HFFc6 (cell line): Measurements from ENCODE around the gene TOMM34. TPM values are rescaled to one million over a fixed set of nuclear protein-coding genes. Genes with fewer than 3 reads are reported as not detected.

Experiments used
- DNase-seq: peaks from one replicate; pipeline ENCODE4 v3.0.0-alpha.2; 2018
- H3K27ac Mint-ChIP-seq: 2 replicates; pipeline ENCODE4 v1.8.0; 2020; ENCODE audit warnings: mild to moderate bottlenecking, mixed read lengths
- H3K27me3 Mint-ChIP-seq: 2 replicates; pipeline ENCODE4 v1.8.0; 2021; ENCODE audit warnings: mild to moderate bottlenecking, moderate library complexity, mixed read lengths; ENCODE audit not compliant: insufficient read depth
- H3K36me3 Mint-ChIP-seq: 2 replicates; pipeline ENCODE4 v1.8.0; 2021; ENCODE audit warnings: low read depth, mixed read lengths
- H3K4me1 Mint-ChIP-seq: 2 replicates; pipeline ENCODE4 v1.8.0; 2020; ENCODE audit warnings: low read depth, mixed read lengths
- H3K4me3 Mint-ChIP-seq: 2 replicates; pipeline ENCODE4 v1.8.0; 2020; ENCODE audit warnings: mild to moderate bottlenecking, moderate library complexity, mixed read lengths
- H3K9me3 Mint-ChIP-seq: 2 replicates; pipeline ENCODE4 v1.8.0; 2020; ENCODE audit warnings: mild to moderate bottlenecking, mixed read lengths
- CTCF ChIP-seq: fragments of 200-600 bp; sonication (generic); IDR thresholded peaks from 2 replicates; pipeline ENCODE4 v1.5.0; 2021; ENCODE audit warnings: antibody characterized with exemption, mild to moderate bottlenecking
- long read RNA-seq: library from polyadenylated mRNA; unstranded; transcript quantifications from one replicate; pipeline ENCODE4 v2.0.0, GENCODE V29; 2019
- total RNA-seq, 6 experiments: library from RNA; stranded (reverse); fragmentation: NEBNext Ultra II Directional; extraction: Animal tissue kit (Norgen Biotek cat#: 25700); gene quantifications; 2 replicates in 1 of 6; 3 replicates in 5 of 6; pipeline ENCODE4 v1.2.3, GENCODE V29; 2021

The TOMM34 gene
- 10 to 100 TPM; 88.5 to 96.5 (median 93.0) TPM for total RNA-seq
- long read RNA-seq, transcript TOMM34-201 (7 exons, 2,062 nt): major isoform, 195 of 213 reads
- long read RNA-seq, partial matches to known transcripts: 10 of 213 reads
- long read RNA-seq, other reads (novel, unspliced or antisense): 8 of 213 reads

DNA sequence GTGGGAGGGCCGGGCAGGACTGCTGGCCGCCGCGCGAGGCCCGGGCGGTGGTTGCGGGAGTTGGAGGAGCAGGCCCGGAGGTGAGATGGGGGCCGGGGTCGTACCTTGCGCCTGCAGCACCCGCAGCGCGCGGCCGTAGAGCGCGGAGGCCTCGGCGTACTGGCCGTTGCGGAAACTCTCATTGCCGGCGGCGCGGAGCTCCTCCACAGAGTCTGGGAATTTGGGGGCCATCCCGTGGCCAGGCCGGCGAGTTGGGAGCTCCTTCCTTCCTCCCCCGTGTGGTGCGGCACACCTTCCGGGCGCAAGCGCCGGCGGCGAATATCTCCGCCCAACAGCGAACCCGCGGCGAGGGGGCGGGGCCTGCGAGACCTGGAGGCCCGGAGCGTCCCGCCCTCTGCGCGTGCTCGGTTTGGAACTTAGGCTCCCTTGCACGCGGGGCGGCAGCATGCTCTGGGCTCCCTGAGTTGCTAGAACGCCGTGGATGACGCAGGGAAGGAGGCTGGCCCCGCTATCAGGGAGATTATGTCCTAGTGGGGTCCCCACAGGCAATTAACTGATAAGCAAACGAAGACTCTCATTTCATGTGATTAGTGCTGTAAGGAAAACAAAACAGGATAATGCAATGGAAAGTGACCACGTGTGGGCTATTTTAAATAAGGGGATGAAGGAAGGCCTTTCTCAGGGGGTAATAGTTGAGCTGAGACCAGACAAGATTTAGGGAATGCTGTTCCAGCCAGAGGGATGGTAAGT, at the start of gene TOMM34:
TSS of gene TOMM34 (minus strand) at position 295 of the 750 bp plus-strand sequence. CDS start at position 231, 64 bp downstream.
- no peak for TF ChIP-seq CTCF
- Mint-ChIP-seq H3K9me3 (no peaks in the 10 kb centered on the region), H3K4me1 (peaks cover 54% of the 10 kb centered on the region), H3K27me3 (no peaks in the 10 kb centered on the region), H3K36me3 (peaks cover 22% of the 10 kb centered on the region), H3K27ac (peak within 1 kb of the TSS; percentile 90), H3K4me3 (peak within 1 kb of the TSS; percentile 93)
- DNase-seq: peak; percentile 86

DNA sequence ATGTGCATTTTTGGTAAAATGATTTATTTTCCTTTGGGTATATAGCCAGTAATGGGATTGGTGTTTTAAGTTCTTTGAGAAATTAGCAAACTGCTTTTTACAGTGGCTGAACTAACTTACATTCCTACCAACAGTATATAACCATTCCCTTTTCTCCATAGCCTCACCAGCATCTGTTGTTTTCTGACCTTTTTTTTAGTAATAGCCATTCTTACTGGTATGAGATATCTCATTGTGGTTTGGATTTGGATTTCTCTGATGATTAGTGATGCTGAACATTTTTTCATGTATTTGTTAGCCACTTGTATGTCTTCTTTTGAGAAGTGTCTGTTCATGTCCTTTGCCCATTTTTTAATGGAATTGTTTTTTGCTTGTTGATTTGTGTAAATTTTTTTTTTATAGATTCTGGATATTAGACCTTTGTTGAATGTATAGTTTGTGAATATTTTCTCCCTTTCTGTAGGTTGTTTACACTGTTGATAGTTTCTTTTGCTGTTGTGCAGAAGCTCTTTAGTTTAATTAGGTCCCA, 48.4 kb upstream of the TOMM34 start:
- TF ChIP-seq CTCF: no peak
- Mint-ChIP-seq H3K4me3 (no peak overlapping the region), H3K27me3 (no peaks in the 10 kb centered on the region; the same call in none of the 2 replicates), H3K27ac (peak overlapping the region; percentile 55; the same call in 1 of the 2 replicates), H3K4me1 (peaks cover 54% of the 10 kb centered on the region), H3K9me3 (no peaks in the 10 kb centered on the region), H3K36me3 (peaks cover 50% of the 10 kb centered on the region)
- peak; percentile 51 for DNase-seq

GRCh38 chr20:44997668-44998067, 37.5 kb upstream of the TOMM34 start:
- no peaks in the 10 kb centered on the region for H3K27me3 Mint-ChIP-seq
- DNase-seq: no peak
- peaks cover 14% of the 10 kb centered on the region for H3K4me1 Mint-ChIP-seq
- H3K4me3 Mint-ChIP-seq: no peak overlapping the region
- peaks cover 53% of the 10 kb centered on the region for H3K36me3 Mint-ChIP-seq
- no peak overlapping the region for H3K27ac Mint-ChIP-seq
- TF ChIP-seq CTCF: no peak
- H3K9me3 Mint-ChIP-seq: no peaks in the 10 kb centered on the region

- H3K9me3 Mint-ChIP-seq: no peaks in the 10 kb centered on the region
- no peak overlapping the region for H3K4me3 Mint-ChIP-seq
- H3K27ac Mint-ChIP-seq: no peak overlapping the region
- peaks cover 14% of the 10 kb centered on the region for H3K4me1 Mint-ChIP-seq
- peaks cover 53% of the 10 kb centered on the region for H3K36me3 Mint-ChIP-seq
- no peaks in the 10 kb centered on the region for H3K27me3 Mint-ChIP-seq
- DNase-seq: no peak
- no peak for TF ChIP-seq CTCF
Observed at GRCh38 chr20:44997171-44997570, 37.0 kb upstream of the TOMM34 start.

DNA sequence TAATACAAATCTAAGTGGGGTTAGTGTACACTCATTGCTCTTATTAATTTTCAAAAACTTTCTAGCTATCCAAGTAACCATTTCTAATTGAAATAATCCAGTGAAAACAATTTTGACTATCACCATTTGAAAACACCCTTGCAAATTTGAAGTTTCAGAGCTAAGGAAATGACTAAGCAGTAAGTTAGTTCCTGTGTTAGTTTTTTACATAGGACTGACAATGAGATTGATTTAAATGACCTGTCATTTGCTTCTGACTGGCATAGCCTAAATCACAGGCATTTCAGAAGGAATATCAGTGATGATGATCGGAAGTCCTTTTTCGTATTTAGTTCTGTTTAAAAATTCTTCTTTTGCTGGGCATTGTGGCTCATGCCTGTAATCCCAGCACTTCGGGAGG, 33.1 kb upstream of the TOMM34 start:
- Mint-ChIP-seq H3K9me3 (no peaks in the 10 kb centered on the region), H3K27me3 (no peaks in the 10 kb centered on the region), H3K27ac (peak overlapping the region; percentile 60), H3K4me1 (peaks cover 38% of the 10 kb centered on the region), H3K36me3 (peaks cover 40% of the 10 kb centered on the region), H3K4me3 (peak overlapping the region; percentile 24; the same call in 1 of the 2 replicates)
- no peak for TF ChIP-seq CTCF
- DNase-seq: no peak
